ENCODE results near the gene TMEM44.

The TMEM44 gene

DNA sequence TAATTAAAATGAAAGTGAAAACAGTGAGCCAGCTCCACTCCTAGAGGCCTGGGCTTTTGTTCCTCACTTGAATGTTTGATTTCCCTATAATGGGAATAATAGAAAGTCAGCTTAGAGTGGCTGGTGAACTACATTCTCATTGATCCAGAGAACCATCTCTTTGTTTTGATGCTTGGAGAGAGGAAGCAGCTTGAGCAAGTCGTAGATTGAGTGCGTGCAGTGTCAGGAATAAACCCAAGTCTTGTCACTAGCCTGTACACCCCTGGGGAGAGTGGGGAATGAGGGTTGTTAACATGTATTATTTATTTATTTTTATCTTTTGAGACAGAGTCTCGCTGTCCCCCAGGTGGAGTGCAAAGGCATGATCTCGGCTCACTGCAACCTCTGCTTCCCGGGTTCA lies 39.7 kb upstream of the TMEM44 start:
- no peak overlapping the region for H3K18ac ChIP-seq (ENCODE audit: low read length)
- no peak overlapping the region for H3K4ac ChIP-seq (ENCODE audit: low read depth, low read length)
- H3K9me3 ChIP-seq (ENCODE audit: insufficient read depth, low read depth, low read length) = no peaks in the 10 kb centered on the region
- no peak overlapping the region for H2BK120ac ChIP-seq (ENCODE audit: insufficient read depth, low read length, poor library complexity)
- H2AFZ ChIP-seq (ENCODE audit: insufficient read depth, low read length, poor library complexity) = peak overlapping the region; percentile 17
- DNase-seq = no peak
- no peaks in the 10 kb centered on the region for H3K27me3 ChIP-seq (ENCODE audit: insufficient read depth, low read length)
- no peak overlapping the region for H4K12ac ChIP-seq (ENCODE audit: low read depth, low read length)
- H3K79me1 ChIP-seq (ENCODE audit: low read length) = peaks cover 3% of the 10 kb centered on the region
- H2BK5ac ChIP-seq (ENCODE audit: low read depth, low read length, poor library complexity) = no peak overlapping the region
- no peak overlapping the region for H3K23ac ChIP-seq (ENCODE audit: low read length)
- no peak overlapping the region for H3K9ac ChIP-seq (ENCODE audit: low read length)
- no peak overlapping the region for H2BK12ac ChIP-seq (ENCODE audit: low read length)
- no peak overlapping the region for H3K4me3 ChIP-seq (ENCODE audit: low read depth, low read length)
- H3K27ac ChIP-seq (ENCODE audit: low read depth, low read length) = no peak overlapping the region
- peaks cover 0 to 3% of the 10 kb centered on the region in 2 experiments for H3K4me1 ChIP-seq (ENCODE audit: control insufficient read depth in 1 of 2, insufficient read depth in 2 of 2, low read length in 2 of 2)
- no peak overlapping the region for H3K14ac ChIP-seq (ENCODE audit: low read length)
- peak overlapping the region; percentile 74 for H4K8ac ChIP-seq (ENCODE audit: low read depth, low read length)
- WGBS (ENCODE audit: extremely low coverage, insufficient coverage, insufficient read length) = no CpG with 5 or more reads among the region's 5 CpGs
- H3K4me2 ChIP-seq (ENCODE audit: low read length) = peak overlapping the region; percentile 70
- peaks cover 3 to 7% of the 10 kb centered on the region in 2 experiments for H3K36me3 ChIP-seq (ENCODE audit: control insufficient read depth in 1 of 2, insufficient read depth in 2 of 2, low read length in 2 of 2)
- H2AK5ac ChIP-seq (ENCODE audit: low read length) = no peak overlapping the region
- peaks cover 4% of the 10 kb centered on the region for H3K79me2 ChIP-seq (ENCODE audit: control insufficient read depth, insufficient read depth, low read length, poor library complexity)
- H4K91ac ChIP-seq (ENCODE audit: low read depth, low read length) = no peak overlapping the region

DNA sequence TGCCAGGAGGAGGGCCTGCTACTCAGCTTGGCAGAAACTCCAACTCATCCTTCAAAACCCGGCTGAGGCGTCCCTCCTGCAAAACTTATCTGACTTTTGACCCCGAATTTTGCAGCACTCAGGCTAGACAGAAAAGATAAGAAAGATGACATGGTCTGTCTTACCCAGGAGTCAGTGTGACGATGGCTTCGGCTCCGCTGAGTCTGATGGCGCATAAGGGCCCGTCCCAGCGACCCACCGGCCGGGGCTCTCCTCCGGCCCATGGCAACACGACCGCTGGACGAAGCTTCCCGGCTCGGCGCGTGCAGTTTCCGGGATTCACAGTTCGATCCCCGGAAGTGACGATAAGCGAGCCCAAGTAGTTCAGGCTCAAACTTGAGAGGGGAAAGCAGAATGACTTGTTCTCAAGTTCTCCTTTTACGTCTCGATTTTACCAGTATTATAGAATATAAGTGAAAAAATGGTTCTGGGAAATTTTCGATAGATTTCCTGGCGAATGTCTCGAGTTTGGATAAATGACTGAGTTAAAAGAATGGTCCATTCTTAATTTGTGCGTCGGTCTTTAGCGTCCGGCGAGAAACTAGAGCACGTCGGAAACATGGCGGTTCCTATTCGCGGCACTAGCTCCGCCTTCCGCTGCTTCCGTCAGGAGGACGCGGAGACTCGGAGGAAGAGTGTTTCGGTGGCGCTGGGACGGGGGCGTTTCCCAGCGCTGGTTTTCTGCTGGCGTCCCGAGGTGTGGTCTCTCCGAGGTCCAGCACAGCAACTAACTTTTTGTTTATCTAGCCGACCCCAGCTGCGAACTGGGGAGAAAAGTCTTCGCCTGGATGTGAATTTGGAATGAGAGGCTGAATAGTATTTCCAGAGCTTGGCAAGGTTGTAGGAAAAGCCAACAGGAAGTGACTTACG lies 38.9 kb upstream of the TMEM44 start, which contains the start of gene LSG1:
LSG1 (minus strand) TSS at position 292 of the 909 bp plus-strand sequence; CDS start at position 263, 29 bp downstream.
- Histone ChIP-seq H3K4me2 (ENCODE audit: low read length) (peak within 1 kb of the TSS; percentile 96), H2AFZ (ENCODE audit: insufficient read depth, low read length, poor library complexity) (peak within 1 kb of the TSS; percentile 81), H3K27me3 (ENCODE audit: insufficient read depth, low read length) (no peaks in the 10 kb centered on the region), H3K9ac (ENCODE audit: low read length) (peak within 1 kb of the TSS; percentile 81), H4K91ac (ENCODE audit: low read depth, low read length) (peak within 1 kb of the TSS; percentile 42), H2AK5ac (ENCODE audit: low read length) (no peak within 1 kb of the TSS), H2BK5ac (ENCODE audit: low read depth, low read length, poor library complexity) (peak within 1 kb of the TSS; percentile 75), H3K9me3 (ENCODE audit: insufficient read depth, low read depth, low read length) (no peaks in the 10 kb centered on the region), H4K12ac (ENCODE audit: low read depth, low read length) (peak within 1 kb of the TSS; percentile 84), H2BK120ac (ENCODE audit: insufficient read depth, low read length, poor library complexity) (no peak within 1 kb of the TSS), H3K23ac (ENCODE audit: low read length) (no peak within 1 kb of the TSS), H2BK12ac (ENCODE audit: low read length) (no peak within 1 kb of the TSS), H3K4me3 (ENCODE audit: low read depth, low read length) (peak within 1 kb of the TSS; percentile 89), H4K8ac (ENCODE audit: low read depth, low read length) (peak within 1 kb of the TSS; percentile 93), H3K79me1 (ENCODE audit: low read length) (peaks cover 3% of the 10 kb centered on the region), H3K27ac (ENCODE audit: low read depth, low read length) (no peak within 1 kb of the TSS), H3K4me1 (ENCODE audit: control insufficient read depth in 1 of 2, insufficient read depth in 2 of 2, low read length in 2 of 2) (peaks cover 0 to 3% of the 10 kb centered on the region in 2 experiments), H3K14ac (ENCODE audit: low read length) (peak within 1 kb of the TSS; percentile 67), H3K36me3 (ENCODE audit: control insufficient read depth in 1 of 2, insufficient read depth in 2 of 2, low read length in 2 of 2) (peaks cover 3 to 7% of the 10 kb centered on the region in 2 experiments), H3K79me2 (ENCODE audit: control insufficient read depth, insufficient read depth, low read length, poor library complexity) (peaks cover 4% of the 10 kb centered on the region), H3K4ac (ENCODE audit: low read depth, low read length) (peak within 1 kb of the TSS; percentile 97), H3K18ac (ENCODE audit: low read length) (no peak within 1 kb of the TSS)
- peak; percentile 93 to 99 for DNase-seq
- WGBS (ENCODE audit: extremely low coverage, insufficient coverage, insufficient read length) = no CpG with 5 or more reads among the region's 57 CpGs

DNA sequence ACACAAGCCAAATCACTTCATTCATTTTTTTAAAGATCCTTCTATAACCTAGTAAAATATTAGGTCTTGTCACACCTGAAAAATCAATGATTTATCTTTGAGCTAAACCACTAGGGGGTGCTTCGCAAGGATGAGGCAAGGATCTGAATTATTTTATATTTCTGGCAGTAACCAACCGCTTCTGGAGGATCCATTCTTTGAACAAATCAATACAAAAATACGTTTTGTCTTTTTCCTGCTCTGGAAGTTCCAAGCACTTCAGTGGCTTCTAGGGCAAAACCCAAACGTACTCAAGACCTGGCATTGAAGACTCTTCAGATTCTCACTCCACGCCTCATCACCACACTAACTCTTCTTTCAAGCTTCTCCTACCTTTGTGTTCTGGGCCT lies 38.3 kb upstream of the TMEM44 start:
- H3K27ac ChIP-seq (ENCODE audit: low read depth, low read length) = no peak overlapping the region
- peak overlapping the region; percentile 89 for H3K4me3 ChIP-seq (ENCODE audit: low read depth, low read length)
- no peak overlapping the region for H3K18ac ChIP-seq (ENCODE audit: low read length)
- peak overlapping the region; percentile 51 for H3K14ac ChIP-seq (ENCODE audit: low read length)
- WGBS (ENCODE audit: extremely low coverage, insufficient coverage, insufficient read length) = no CpG with 5 or more reads among the region's 5 CpGs
- H3K9ac ChIP-seq (ENCODE audit: low read length) = peak overlapping the region; percentile 81
- no peak overlapping the region for H2BK5ac ChIP-seq (ENCODE audit: low read depth, low read length, poor library complexity)
- H3K9me3 ChIP-seq (ENCODE audit: insufficient read depth, low read depth, low read length) = no peaks in the 10 kb centered on the region
- H2BK120ac ChIP-seq (ENCODE audit: insufficient read depth, low read length, poor library complexity) = no peak overlapping the region
- H3K79me1 ChIP-seq (ENCODE audit: low read length) = peaks cover 3% of the 10 kb centered on the region
- H3K4me2 ChIP-seq (ENCODE audit: low read length) = peak overlapping the region; percentile 96
- peaks cover 0 to 3% of the 10 kb centered on the region in 2 experiments for H3K4me1 ChIP-seq (ENCODE audit: control insufficient read depth in 1 of 2, insufficient read depth in 2 of 2, low read length in 2 of 2)
- H3K36me3 ChIP-seq (ENCODE audit: control insufficient read depth in 1 of 2, insufficient read depth in 2 of 2, low read length in 2 of 2) = peaks cover 3 to 7% of the 10 kb centered on the region in 2 experiments
- H3K4ac ChIP-seq (ENCODE audit: low read depth, low read length) = peak overlapping the region; percentile 8
- H3K27me3 ChIP-seq (ENCODE audit: insufficient read depth, low read length) = no peaks in the 10 kb centered on the region
- peaks cover 4% of the 10 kb centered on the region for H3K79me2 ChIP-seq (ENCODE audit: control insufficient read depth, insufficient read depth, low read length, poor library complexity)
- H4K12ac ChIP-seq (ENCODE audit: low read depth, low read length) = no peak overlapping the region
- H2AFZ ChIP-seq (ENCODE audit: insufficient read depth, low read length, poor library complexity) = no peak overlapping the region
- H3K23ac ChIP-seq (ENCODE audit: low read length) = no peak overlapping the region
- no peak overlapping the region for H2BK12ac ChIP-seq (ENCODE audit: low read length)
- DNase-seq = peak in 1 of 2 donors; percentile 63
- no peak overlapping the region for H4K91ac ChIP-seq (ENCODE audit: low read depth, low read length)
- peak overlapping the region; percentile 91 for H4K8ac ChIP-seq (ENCODE audit: low read depth, low read length)
- no peak overlapping the region for H2AK5ac ChIP-seq (ENCODE audit: low read length)

DNA sequence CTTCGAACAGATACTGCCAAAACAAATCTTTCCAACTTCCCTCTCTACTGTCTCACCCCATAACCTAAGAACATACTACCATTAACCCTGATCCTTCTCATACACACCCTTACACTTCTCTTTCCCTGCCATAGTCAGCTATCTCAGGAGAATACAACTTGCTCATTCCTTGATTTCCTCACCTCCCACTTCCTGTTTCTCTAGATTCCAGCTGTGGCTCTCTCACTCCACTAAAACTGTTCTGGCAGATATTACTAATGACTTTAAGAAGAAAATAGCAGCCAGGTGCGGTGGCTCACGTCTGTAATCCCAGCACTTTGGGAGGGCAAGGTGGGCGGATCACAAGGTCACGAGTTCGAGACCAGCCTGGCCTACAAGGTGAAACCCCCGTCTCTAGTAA lies 34.1 kb upstream of the TMEM44 start:
- Histone ChIP-seq H3K9ac (ENCODE audit: low read length) (no peak overlapping the region), H3K79me2 (ENCODE audit: control insufficient read depth, insufficient read depth, low read length, poor library complexity) (peaks cover 4% of the 10 kb centered on the region), H3K4me1 (ENCODE audit: control insufficient read depth in 1 of 2, insufficient read depth in 2 of 2, low read length in 2 of 2) (no peaks in the 10 kb centered on the region), H3K4me3 (ENCODE audit: low read depth, low read length) (no peak overlapping the region), H2BK120ac (ENCODE audit: insufficient read depth, low read length, poor library complexity) (no peak overlapping the region), H3K27ac (ENCODE audit: low read depth, low read length) (no peak overlapping the region), H4K91ac (ENCODE audit: low read depth, low read length) (no peak overlapping the region), H3K79me1 (ENCODE audit: low read length) (peaks cover 1% of the 10 kb centered on the region), H4K8ac (ENCODE audit: low read depth, low read length) (no peak overlapping the region), H2AFZ (ENCODE audit: insufficient read depth, low read length, poor library complexity) (no peak overlapping the region), H3K36me3 (ENCODE audit: control insufficient read depth in 1 of 2, insufficient read depth in 2 of 2, low read length in 2 of 2) (peaks cover 11 to 14% of the 10 kb centered on the region in 2 experiments), H3K27me3 (ENCODE audit: insufficient read depth, low read length) (no peaks in the 10 kb centered on the region), H3K14ac (ENCODE audit: low read length) (no peak overlapping the region), H2BK5ac (ENCODE audit: low read depth, low read length, poor library complexity) (no peak overlapping the region), H3K4ac (ENCODE audit: low read depth, low read length) (no peak overlapping the region), H3K9me3 (ENCODE audit: insufficient read depth, low read depth, low read length) (no peaks in the 10 kb centered on the region), H2BK12ac (ENCODE audit: low read length) (no peak overlapping the region), H3K18ac (ENCODE audit: low read length) (no peak overlapping the region), H3K23ac (ENCODE audit: low read length) (no peak overlapping the region), H2AK5ac (ENCODE audit: low read length) (no peak overlapping the region), H4K12ac (ENCODE audit: low read depth, low read length) (no peak overlapping the region), H3K4me2 (ENCODE audit: low read length) (no peak overlapping the region)
- peak in 1 of 2 donors; percentile 51 for DNase-seq
- no CpG with 5 or more reads among the region's 7 CpGs for WGBS (ENCODE audit: extremely low coverage, insufficient coverage, insufficient read length)

Data from trophoblast cell (in vitro differentiated cells and primary cell).